GM21619 (cell line): Measurements from ENCODE around the gene BEX2.
"Not testable (repeated sequence)": the region's sequence is repeated elsewhere in the genome, so short reads cannot be mapped to it uniquely, and the experiment has no call there.

Source experiments
- ATAC-seq: cut with Tn5 transposase; IDR thresholded peaks from one replicate; pipeline ENCODE4 v1.9.1; 2021; ENCODE audit not compliant: unreplicated experiment

BEX2 gene

DNA sequence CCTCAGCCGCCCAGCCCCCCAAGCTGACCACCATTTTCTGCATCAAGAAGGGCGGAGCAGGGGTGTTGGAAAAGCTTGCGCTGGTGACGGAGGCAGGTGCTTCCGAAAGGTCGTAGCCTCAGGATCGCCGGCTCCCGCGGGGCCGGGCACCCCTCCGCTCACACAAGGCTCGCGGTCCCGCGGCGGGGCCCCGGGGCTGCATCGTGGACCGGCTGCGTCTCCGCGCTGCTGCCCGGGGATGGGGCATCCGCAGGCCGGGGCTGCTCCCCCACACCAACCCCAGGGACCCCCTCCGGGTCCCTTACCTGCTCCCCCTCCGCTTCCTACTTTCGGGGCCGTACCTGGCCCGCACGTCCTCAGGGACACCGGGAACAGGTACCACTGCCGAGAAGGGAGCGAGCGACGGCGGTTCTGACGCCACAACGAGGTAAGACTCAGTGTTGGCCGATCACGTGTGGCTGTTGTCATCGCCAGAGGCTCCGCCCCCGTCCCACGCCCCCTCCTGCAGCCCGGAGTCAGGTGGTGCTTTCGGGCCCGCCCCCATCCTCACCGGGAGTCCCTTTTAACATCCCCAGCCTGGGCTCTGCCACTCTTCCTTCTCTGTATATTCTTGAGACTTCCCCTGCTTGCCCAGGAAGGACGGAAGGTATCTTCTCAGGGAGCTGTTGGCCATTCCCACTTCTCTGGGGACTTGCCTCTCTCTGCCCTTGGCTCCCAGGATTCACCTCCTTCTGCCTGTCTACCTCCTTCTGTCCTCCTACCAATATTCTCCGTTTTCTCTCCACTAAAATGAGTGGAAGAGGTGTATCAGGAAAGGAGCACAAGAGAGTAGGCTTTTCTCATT, at the start of gene BEX2:
BEX2 (minus strand) TSS at position 436 of the 844 bp plus-strand sequence. CDS start 1,014 bp downstream, outside the sequence.
- peak; percentile 98 for ATAC-seq

GRCh38 chrX:103360092-103360491, 49.3 kb upstream of the BEX2 start:
- ATAC-seq, result no peak

DNA sequence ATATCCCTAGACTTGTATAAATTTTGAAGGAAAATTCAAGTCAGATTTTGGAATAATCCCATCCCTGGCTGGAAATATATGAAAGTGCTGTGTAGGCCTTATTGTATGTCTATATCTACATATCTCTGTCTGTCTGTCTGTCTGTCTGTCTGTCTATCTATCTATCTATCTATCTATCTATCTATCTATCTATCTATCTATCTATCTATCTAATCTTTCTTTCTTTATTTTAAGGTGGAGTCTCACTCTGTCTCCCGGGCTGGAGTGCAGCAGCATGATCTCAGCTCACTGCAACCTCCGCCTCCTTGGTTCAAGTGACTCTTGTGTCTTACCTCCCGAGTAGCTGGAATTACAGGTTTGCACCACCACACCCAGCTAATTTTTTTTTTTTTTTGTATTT, 48.8 kb upstream of the BEX2 start:
- ATAC-seq, result not testable (repeated sequence)

GRCh38 chrX:103357871-103358270, 47.1 kb upstream of the BEX2 start:
- ATAC-seq, result no peak

DNA sequence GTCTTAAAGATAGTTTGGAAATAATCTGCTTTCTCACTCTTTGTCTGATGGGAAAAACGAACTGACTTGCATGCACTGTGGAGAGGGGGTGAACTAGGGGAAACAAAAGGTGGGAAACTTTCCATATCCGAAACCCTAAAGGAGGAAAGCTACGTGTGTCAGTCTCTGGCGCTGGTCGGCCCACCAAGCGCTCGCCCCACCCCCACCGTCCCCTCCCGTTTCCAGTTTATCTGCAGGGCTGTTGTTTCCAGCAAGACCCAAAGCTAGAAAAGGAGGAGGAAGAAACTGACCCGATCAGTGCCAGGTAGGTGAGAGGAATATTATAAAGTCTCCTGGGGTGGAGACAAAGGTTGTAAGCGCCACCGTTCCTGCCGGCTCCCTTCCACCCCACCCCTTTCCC, 46.1 kb upstream of the BEX2 start:
- no peak for ATAC-seq

DNA sequence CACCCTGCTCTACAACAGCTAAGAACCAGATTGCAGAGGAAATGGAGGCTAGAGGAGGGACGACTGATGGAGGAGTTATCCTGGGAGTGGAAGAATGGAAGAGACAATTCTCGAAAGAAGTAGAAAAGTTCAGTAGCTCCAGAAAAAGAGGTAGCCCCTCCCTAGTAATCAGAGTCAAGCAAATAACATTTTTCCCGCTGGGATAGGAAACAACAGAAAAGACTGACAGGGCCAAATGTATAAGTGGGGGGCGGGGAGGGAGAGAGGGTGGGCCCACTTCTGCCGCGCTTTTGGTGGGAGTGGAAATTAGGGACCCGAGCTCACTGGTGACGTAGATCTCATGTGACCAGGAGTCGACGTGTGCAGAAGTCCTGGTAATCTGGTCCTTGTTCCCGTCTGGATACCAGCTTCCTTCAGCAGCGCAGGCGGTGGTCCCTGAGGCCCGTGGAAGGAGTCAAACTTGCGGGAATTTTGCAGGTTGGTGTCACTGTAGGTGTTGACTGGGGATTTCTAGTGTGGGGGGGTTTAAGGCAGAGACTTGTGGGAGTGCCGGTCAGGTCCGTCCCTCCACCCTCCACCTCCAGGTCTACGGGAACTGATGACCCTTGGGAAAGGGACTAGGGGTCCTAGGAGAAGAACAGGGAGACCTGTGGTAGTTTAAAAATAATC, 45.5 kb upstream of the BEX2 start, which contains the start of gene TCEAL9:
TCEAL9 (plus strand) TSS at position 377 of the 669 bp plus-strand sequence. CDS start 1,179 bp downstream, outside the sequence.
- ATAC-seq, result no peak

- ATAC-seq, result no peak
Measured at GRCh38 chrX:103347682-103348397, 37.0 kb upstream of the BEX2 start.

- ATAC-seq, result no peak
Measured at GRCh38 chrX:103344606-103345005, 33.8 kb upstream of the BEX2 start.

- no peak for ATAC-seq
Measured at GRCh38 chrX:103343105-103343504, 32.3 kb upstream of the BEX2 start.

- ATAC-seq, result no peak
Measured at GRCh38 chrX:103338663-103339062, 27.9 kb upstream of the BEX2 start.

DNA sequence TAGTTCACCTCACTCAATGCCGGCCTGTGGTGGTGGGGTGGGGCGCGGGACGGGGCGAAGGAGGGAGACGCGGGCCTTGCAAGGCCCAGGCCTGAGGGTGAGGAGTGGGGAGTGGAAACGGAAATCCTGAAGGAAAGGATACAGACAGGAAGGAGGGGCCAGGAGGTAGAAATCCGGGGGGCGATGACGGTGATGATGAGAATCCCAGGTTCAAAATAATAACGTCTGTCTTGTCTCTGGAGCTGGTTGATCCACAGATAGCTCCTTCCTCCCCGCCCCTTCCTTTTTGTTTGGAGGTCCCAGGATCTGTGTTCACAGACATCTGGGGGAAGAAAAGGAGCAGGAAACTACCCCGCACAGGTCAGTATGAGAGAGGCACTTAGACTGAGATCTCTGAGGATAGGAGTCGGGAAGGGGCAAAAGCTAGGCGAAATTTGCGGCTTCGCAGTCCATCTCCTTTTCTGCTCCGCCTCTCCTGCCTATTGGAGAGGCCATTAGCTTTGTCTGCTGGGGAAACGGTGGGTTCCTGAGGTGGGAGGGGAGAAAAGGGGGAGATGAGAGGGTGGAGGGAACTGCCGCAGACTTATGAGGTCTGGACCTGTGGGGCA, 20.0 kb upstream of the BEX2 start:
- ATAC-seq, result no peak

- no peak for ATAC-seq
Measured at GRCh38 chrX:103329991-103330390, 19.2 kb upstream of the BEX2 start, which contains the start of gene TCEAL7. Gene TCEAL7, plus strand, starts transcription at chrX:103330239. Its CDS starts 1,165 bp downstream, at chrX:103331404.

DNA sequence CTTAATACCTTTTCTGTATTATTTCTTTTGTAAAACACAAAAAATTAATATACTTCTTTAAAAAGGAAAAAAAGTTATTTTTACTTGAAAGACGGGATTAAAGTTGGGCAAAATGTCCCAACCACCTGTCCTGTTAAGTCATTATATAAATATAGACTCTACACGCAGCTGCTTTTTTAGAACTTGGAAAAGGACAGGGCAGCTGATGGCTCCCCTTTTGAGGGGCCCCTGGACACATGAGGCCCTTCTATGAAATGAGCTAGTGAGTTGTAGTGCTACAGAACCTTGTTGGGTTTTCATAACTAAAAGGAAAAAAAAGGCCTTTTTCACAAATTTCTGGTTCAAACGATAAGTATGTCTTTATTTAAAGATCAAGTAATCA, 600 bp upstream of the BEX2 start:
- no peak for ATAC-seq

GRCh38 chrX:103309860-103310554, 783 bp downstream of the BEX2 start:
- no peak for ATAC-seq

GRCh38 chrX:103305666-103306065, 5.1 kb downstream of the BEX2 start:
- ATAC-seq, result not testable (repeated sequence)

- no peak for ATAC-seq
Measured at GRCh38 chrX:103304705-103305104, 6.1 kb downstream of the BEX2 start.

DNA sequence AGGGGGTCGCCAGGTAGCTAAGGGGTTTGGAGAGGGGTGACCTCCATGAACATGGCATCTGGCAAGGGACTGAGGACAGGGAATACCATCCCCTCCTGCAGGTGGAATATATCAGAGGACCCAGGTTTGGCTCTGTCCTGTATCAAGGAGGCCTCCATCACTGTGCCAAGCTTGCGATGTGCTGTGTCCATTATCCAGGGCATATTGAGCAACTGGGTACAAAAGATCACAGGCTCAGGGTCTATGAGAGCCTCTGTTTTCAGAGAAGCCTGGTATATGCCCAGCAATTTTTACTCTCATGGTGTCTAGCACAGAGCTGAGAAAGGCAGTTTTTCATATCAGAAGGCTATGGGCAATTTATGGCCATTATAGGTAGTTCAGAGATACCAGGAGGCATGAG, 17.7 kb downstream of the BEX2 start:
- no peak for ATAC-seq

- ATAC-seq, result no peak
Measured at GRCh38 chrX:103279624-103280023, 31.2 kb downstream of the BEX2 start.

- no peak for ATAC-seq
Measured at GRCh38 chrX:103276581-103277002, 34.2 kb downstream of the BEX2 start, which contains the start of gene TCEAL5. Gene TCEAL5, minus strand, starts transcription at chrX:103276750. Its CDS starts 2,187 bp downstream, at chrX:103274563.

DNA sequence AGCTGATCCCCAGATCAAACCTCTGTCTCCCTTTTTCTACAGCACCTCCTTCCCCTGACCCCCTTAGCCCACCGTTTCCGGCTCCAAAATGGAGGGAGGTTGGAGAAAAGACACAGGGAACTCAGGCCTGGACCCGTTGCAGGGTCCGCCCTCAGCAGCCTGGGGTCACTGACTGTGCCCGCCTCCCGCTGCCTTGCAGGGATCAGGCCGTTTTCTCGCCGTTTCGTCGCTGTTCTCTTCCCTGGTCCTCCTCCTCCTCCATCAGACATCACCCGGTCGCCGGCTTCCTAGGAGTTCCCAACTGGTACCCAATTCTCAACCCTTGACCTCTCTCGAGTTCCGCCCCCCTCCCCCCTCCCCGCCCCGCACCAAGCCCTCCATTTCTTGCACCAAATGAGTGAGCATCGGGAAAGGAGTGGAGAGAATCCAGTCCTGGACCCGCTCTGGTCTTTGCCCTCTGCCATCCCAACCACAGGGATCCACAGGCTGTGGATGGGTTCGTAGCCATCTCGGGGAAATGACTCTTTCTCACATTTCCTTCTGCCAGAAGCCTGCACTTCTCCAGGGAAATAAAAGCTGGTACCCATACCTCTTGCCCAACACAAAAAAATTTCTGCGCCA, 34.7 kb downstream of the BEX2 start:
- ATAC-seq, result no peak
